Gastrocnemius medialis (tissue), 4 donors: ENCODE results near the gene TRAF5. TPM values are rescaled to one million over a fixed set of nuclear protein-coding genes. Genes with fewer than 3 reads are reported as not detected.

ENCODE experiments used
- ATAC-seq, 2 donors: fragments of 150-250 bp; one replicate each; pipeline ENCODE4 v1.9.1; 2016
- DNase-seq, 2 donors: peaks; one replicate each; pipeline ENCODE4 v3.0.0-alpha.2; 2019
- H3K27ac ChIP-seq, 4 donors: fragments of 200-600 bp; sonication (generic); 1 replicate in 1 of 4; 2 replicates in 3 of 4; pipeline ENCODE4 v1.5.1; 2016 to 2018; ENCODE audit warnings: mild to moderate bottlenecking in 2 of 4, moderate library complexity in 1 of 4
- H3K27me3 ChIP-seq, 3 donors: fragments of 200-600 bp; sonication (generic) in 2 of 3; 1 replicate in 1 of 3; 2 replicates in 2 of 3; pipeline versions ENCODE4 v1.5.1 to v1.6.0; 2016 to 2019; ENCODE audit warnings: mild to moderate bottlenecking in 1 of 3, moderate library complexity in 1 of 3
- H3K36me3 ChIP-seq, 2 donors: fragments of 200-600 bp; sonication (generic) in 1 of 2; one replicate each; pipeline ENCODE4 v1.5.1; 2017 to 2018
- H3K4me1 ChIP-seq, 2 donors: fragments of 200-600 bp; sonication (generic) in 1 of 2; one replicate each; pipeline ENCODE4 v1.5.1; 2016 to 2017; ENCODE audit warnings: mild to moderate bottlenecking in 2 of 2
- H3K4me3 ChIP-seq, 4 donors: fragments of 200-600 bp; sonication (generic) in 3 of 4; 1 replicate in 1 of 4; 2 replicates in 3 of 4; pipeline ENCODE4 v1.5.1; 2016 to 2019; ENCODE audit warnings: mild to moderate bottlenecking in 2 of 4
- H3K9me3 ChIP-seq, 3 donors: fragments of 200-600 bp; sonication (generic) in 2 of 3; 1 replicate in 1 of 3; 2 replicates in 2 of 3; pipeline ENCODE4 v1.5.1; 2016 to 2019
- POLR2A ChIP-seq, 2 donors: fragments of 450-650 bp; IDR thresholded peaks; one replicate each; pipeline ENCODE4 v1.6.1; 2017; ENCODE audit warnings: antibody characterized with exemption in 2 of 2, mild to moderate bottlenecking in 2 of 2, moderate library complexity in 2 of 2
- in situ Hi-C, 4 donors: fragments of 200-750 bp; cut with MboI; loops; one replicate each; pipeline versions ENCODE4 v1.15.0 to v1.8.0; 2017; ENCODE audit warnings: low sequenced_read_pairs in 4 of 4
- intact Hi-C: fragments of 100-400 bp; cut with DNase I; formaldehyde crosslinking; loops from one replicate; pipeline ENCODE4 v1.15.1; 2023; ENCODE audit warnings: low total_unique reads
- total RNA-seq, 4 donors: library from RNA; depleted of rRNA; stranded (reverse); fragments of >200 nt; gene quantifications; one replicate each; pipeline versions ENCODE4 v1.1.0 to v1.2.3, GENCODE V29; 2016
- TF ChIP-seq, protein P1 (sequence below), 5 experiments: fragments of 450-650 bp in 3 of 5; fragments of 200-600 bp in 2 of 5; sonication (generic) in 2 of 5; IDR thresholded peaks in 4 of 5; conservative IDR thresholded peaks in 1 of 5; 1 replicate in 4 of 5; 2 replicates in 1 of 5; pipeline ENCODE4 v1.5.1; 2016 to 2019; ENCODE audit warnings: antibody characterized with exemption in 5 of 5, mild to moderate bottlenecking in 3 of 5, moderate library complexity in 3 of 5

The TRAF5 gene
- total RNA-seq, 4 donors from 2014 or later, result 0.29 to 0.84 (median 0.60) TPM

DNA sequence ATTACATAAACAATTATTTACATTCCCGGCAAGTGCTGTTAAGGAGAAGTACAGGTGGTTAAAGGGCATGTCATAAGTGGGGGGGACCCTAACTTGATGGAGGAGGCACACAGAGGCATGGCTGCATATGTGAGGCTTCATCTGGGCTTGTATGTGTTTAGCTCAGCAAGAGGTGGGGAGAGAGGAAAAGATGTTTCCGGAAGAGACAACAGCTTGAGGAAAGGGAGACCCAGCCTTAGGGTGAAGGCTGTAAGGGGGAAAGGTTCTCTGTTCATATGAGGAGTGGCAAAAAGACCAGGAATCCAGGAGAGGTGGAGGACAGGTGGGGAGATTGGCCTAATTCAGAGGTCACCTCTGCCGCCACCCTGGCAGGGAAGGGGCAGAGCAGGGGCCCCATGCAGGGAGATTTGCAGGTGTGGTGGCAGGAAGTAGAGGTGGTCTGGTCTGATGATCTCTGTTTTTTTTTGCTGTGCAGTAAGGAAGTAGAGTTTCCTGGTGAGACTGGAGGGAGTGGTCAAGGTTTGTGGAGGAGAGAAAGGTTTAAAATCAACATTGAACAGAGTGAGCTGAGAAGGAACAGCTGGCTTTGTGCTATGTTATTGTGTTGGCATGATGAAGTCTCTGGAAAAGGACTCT lies 9.0 kb downstream of the TRAF5 start:
- no peaks in the 10 kb centered on the region for H3K9me3 ChIP-seq
- TF ChIP-seq, protein P1, sequence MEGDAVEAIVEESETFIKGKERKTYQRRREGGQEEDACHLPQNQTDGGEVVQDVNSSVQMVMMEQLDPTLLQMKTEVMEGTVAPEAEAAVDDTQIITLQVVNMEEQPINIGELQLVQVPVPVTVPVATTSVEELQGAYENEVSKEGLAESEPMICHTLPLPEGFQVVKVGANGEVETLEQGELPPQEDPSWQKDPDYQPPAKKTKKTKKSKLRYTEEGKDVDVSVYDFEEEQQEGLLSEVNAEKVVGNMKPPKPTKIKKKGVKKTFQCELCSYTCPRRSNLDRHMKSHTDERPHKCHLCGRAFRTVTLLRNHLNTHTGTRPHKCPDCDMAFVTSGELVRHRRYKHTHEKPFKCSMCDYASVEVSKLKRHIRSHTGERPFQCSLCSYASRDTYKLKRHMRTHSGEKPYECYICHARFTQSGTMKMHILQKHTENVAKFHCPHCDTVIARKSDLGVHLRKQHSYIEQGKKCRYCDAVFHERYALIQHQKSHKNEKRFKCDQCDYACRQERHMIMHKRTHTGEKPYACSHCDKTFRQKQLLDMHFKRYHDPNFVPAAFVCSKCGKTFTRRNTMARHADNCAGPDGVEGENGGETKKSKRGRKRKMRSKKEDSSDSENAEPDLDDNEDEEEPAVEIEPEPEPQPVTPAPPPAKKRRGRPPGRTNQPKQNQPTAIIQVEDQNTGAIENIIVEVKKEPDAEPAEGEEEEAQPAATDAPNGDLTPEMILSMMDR (IDR thresholded peaks at IDR 0.05 in 4 of 5, conservative IDR thresholded peaks at IDR 0.05 in 1 of 5), result no peak
- TF ChIP-seq POLR2A (IDR thresholded peaks at IDR 0.05), result no peak
- no peaks in the 10 kb centered on the region for H3K27me3 ChIP-seq
- DNase-seq (no peak), ATAC-seq (no peak)
- intact Hi-C loops, result no loop called here
- in situ Hi-C loops, result no loop called here
- H3K27ac ChIP-seq, result no peak overlapping the region
- H3K4me3 ChIP-seq, result no peak overlapping the region
- no peaks in the 10 kb centered on the region for H3K4me1 ChIP-seq
- no peaks in the 10 kb centered on the region for H3K36me3 ChIP-seq

DNA sequence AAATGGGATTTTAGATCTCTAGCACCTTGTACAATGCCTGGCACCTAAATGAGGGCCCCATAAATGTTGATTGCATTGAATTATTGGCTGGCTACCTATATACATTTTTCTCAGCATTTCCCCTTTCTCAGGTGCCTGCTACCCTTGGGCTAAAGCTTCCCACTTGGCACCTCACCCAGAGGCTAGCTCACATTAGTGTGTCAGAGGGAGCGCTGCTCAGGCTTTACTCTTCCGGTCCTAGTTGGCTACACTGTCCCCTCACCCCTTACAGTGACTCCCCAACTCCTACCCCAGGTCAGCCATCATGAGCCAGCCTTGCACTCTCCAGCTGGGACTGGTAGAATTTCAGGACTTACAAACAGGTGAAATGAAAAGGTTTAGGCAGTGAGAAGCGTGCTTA lies 9.5 kb downstream of the TRAF5 start:
- H3K27me3 ChIP-seq, result no peaks in the 10 kb centered on the region
- DNase-seq (no peak), ATAC-seq (no peak)
- in situ Hi-C loops, result no loop called here
- H3K36me3 ChIP-seq, result no peaks in the 10 kb centered on the region
- H3K4me3 ChIP-seq, result no peak overlapping the region
- H3K9me3 ChIP-seq, result no peaks in the 10 kb centered on the region
- TF ChIP-seq POLR2A (IDR thresholded peaks at IDR 0.05), result no peak
- TF ChIP-seq, protein P1 (IDR thresholded peaks at IDR 0.05 in 4 of 5, conservative IDR thresholded peaks at IDR 0.05 in 1 of 5), result no peak
- H3K27ac ChIP-seq, result no peak overlapping the region
- no peaks in the 10 kb centered on the region for H3K4me1 ChIP-seq
- intact Hi-C loops, result no loop called here

DNA sequence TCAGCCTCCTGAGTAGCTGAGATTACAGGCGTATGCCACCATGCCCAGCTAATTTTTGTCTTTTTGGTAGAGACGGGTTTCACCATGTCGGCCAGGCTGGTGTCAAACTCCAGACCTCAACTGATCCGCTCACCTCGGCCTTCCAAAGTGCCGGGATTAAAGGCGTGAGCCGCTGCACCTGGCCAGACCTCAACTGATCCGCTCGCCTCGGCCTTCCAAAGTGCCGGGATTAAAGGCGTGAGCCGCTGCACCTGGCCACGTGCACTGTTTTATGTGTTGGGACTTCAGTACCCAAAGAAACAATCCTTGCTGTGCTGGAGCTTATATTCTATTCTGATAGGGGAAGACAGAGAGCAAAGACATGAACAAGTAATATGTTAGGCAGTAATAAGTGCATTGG lies 10.1 kb downstream of the TRAF5 start:
- intact Hi-C loops (no loop called here), in situ Hi-C loops (no loop called here)
- no peak overlapping the region for H3K27ac ChIP-seq
- ATAC-seq (no peak), DNase-seq (no peak)
- no peaks in the 10 kb centered on the region for H3K9me3 ChIP-seq
- H3K4me1 ChIP-seq, result no peaks in the 10 kb centered on the region
- H3K36me3 ChIP-seq, result no peaks in the 10 kb centered on the region
- no peak for TF ChIP-seq POLR2A (IDR thresholded peaks at IDR 0.05)
- TF ChIP-seq, protein P1 (IDR thresholded peaks at IDR 0.05 in 4 of 5, conservative IDR thresholded peaks at IDR 0.05 in 1 of 5), result no peak
- no peaks in the 10 kb centered on the region for H3K27me3 ChIP-seq
- no peak overlapping the region for H3K4me3 ChIP-seq

DNA sequence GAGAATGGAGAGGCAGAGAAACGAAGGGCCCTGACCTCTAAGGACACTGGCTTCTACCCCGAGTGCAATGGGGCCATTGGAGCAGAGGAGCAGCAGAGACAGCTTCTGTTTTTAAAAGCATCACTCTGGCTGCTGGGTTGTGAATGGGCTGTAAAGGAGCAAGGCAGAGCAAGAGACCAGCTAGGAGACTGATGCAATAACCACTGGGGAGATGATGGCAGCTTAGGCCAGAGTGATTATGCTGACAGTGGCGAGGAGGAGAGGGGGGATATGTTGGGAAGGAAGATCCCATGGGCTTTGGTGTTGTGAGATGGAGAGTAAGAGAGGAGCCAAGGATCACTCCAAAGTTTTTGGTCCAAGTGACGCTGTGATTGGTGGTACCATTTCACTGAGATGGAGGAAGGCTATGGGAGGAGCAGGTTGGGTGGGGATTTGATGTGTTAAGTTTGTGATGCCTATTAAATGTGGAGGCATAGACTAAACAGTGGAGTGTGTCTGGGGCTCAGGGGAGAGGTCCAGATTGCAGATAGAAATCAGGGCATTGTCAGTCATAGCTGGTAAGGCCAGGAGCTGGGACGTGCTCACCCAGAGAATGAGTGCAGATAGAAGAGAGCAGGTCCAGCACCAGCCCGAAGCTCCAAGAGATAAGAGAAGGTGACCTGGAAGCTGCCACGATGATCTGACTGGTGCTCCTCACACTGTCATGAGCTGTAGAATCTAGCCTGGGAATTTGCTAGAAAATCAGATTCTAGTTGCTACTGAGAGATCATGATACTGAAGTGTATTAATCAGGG lies 11.0 kb downstream of the TRAF5 start:
- no peak overlapping the region for H3K4me3 ChIP-seq
- TF ChIP-seq, protein P1 (IDR thresholded peaks at IDR 0.05 in 4 of 5, conservative IDR thresholded peaks at IDR 0.05 in 1 of 5), result no peak
- TF ChIP-seq POLR2A (IDR thresholded peaks at IDR 0.05), result no peak
- H3K36me3 ChIP-seq, result no peaks in the 10 kb centered on the region
- intact Hi-C loops, result no loop called here
- H3K4me1 ChIP-seq, result no peaks in the 10 kb centered on the region
- H3K27me3 ChIP-seq, result no peaks in the 10 kb centered on the region
- in situ Hi-C loops, result no loop called here
- H3K9me3 ChIP-seq, result no peaks in the 10 kb centered on the region
- no peak overlapping the region for H3K27ac ChIP-seq
- DNase-seq (no peak), ATAC-seq (no peak)
